ENCODE measurements around the gene KIF26B.

DNA sequence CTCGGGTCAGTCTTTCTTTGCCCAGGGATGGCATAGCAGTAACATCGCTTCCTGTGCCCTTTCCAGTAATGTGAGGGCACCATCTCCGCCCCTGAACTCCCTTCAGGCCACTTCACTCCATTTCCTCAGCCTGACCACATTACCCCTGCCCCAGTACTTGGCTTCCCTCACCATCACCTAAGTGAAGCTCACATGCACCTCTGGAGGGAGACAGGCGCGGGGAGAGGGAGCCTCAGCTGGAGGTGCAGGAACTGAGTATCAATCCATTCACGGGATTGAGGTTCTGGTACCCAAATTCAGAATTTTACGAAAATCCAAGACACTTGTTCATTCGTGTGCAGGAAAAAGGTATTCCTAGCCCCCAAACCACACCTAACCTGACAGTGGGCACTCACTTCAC is 540.4 kb downstream of the KIF26B start:
- TF ChIP-seq, protein P1, sequence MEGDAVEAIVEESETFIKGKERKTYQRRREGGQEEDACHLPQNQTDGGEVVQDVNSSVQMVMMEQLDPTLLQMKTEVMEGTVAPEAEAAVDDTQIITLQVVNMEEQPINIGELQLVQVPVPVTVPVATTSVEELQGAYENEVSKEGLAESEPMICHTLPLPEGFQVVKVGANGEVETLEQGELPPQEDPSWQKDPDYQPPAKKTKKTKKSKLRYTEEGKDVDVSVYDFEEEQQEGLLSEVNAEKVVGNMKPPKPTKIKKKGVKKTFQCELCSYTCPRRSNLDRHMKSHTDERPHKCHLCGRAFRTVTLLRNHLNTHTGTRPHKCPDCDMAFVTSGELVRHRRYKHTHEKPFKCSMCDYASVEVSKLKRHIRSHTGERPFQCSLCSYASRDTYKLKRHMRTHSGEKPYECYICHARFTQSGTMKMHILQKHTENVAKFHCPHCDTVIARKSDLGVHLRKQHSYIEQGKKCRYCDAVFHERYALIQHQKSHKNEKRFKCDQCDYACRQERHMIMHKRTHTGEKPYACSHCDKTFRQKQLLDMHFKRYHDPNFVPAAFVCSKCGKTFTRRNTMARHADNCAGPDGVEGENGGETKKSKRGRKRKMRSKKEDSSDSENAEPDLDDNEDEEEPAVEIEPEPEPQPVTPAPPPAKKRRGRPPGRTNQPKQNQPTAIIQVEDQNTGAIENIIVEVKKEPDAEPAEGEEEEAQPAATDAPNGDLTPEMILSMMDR (optimal IDR thresholded peaks at IDR 0.05 in 1 of 3, IDR thresholded peaks at IDR 0.05 in 1 of 3, conservative IDR thresholded peaks at IDR 0.05 in 1 of 3; ENCODE audit: extremely low read depth in 1 of 3, insufficient read depth in 2 of 3, low read length in 3 of 3): no peak
- TF ChIP-seq EZH2 (IDR thresholded peaks at IDR 0.05; ENCODE audit: low read length): no peak
